T-helper 2 cell treated with Interferon-gamma antibody and Interleukin-4, amounts not matched to agents 100 ng/mL and 5 ng/mL, for 36 hours (primary cell): ENCODE data around the gene RFT1. TPM values are rescaled to one million over a fixed set of nuclear protein-coding genes. Genes with fewer than 3 reads are reported as not detected.

Experiments used
- intact Hi-C: fragments of 100-400 bp; cut with micrococcal nuclease; formaldehyde crosslinking; loops from one replicate; pipeline ENCODE4 v1.15.1; 2023
- total RNA-seq: library from RNA; stranded (reverse); gene quantifications from 2 replicates; pipeline ENCODE4 v1.2.3, GENCODE V29; 2022

RFT1 gene
- total RNA-seq, 1 donor from 2014 or later, result 34.2 TPM

- intact Hi-C loops, result no loop called here
Observed at GRCh38 chr3:53092942-53093341, 37.3 kb downstream of the RFT1 start.

- intact Hi-C loops, result no loop called here
Observed at GRCh38 chr3:53092216-53092615, 38.0 kb downstream of the RFT1 start.

GRCh38 chr3:53091011-53091410, 39.2 kb downstream of the RFT1 start:
- intact Hi-C loops, result no loop called here

GRCh38 chr3:53089511-53089910, 40.7 kb downstream of the RFT1 start:
- intact Hi-C loops, result no loop called here

- intact Hi-C loops, result no loop called here
Observed at GRCh38 chr3:53085476-53085875, 44.8 kb downstream of the RFT1 start.

GRCh38 chr3:53084310-53085001, 45.8 kb downstream of the RFT1 start:
- intact Hi-C loops, result no loop called here

- intact Hi-C loops, result no loop called here
Observed at GRCh38 chr3:53083949-53084309, 46.3 kb downstream of the RFT1 start.

GRCh38 chr3:53083521-53083920, 46.7 kb downstream of the RFT1 start:
- intact Hi-C loops, result no loop called here

GRCh38 chr3:53082736-53083135, 47.5 kb downstream of the RFT1 start:
- intact Hi-C loops, result no loop called here

- intact Hi-C loops, result no loop called here
Observed at GRCh38 chr3:53081318-53081717, 48.9 kb downstream of the RFT1 start.

- intact Hi-C loops, result no loop called here
Observed at GRCh38 chr3:53080612-53081205, 49.5 kb downstream of the RFT1 start.

- intact Hi-C loops, result no loop called here
Observed at GRCh38 chr3:53079791-53080555, 50.3 kb downstream of the RFT1 start.

GRCh38 chr3:53079147-53079546, 51.1 kb downstream of the RFT1 start:
- intact Hi-C loops, result no loop called here

GRCh38 chr3:53078656-53079055, 51.6 kb downstream of the RFT1 start:
- intact Hi-C loops, result no loop called here

- intact Hi-C loops, result no loop called here
Observed at GRCh38 chr3:53077476-53078220, 52.6 kb downstream of the RFT1 start.

- intact Hi-C loops, result no loop called here
Observed at GRCh38 chr3:53075743-53076140, 54.5 kb downstream of the RFT1 start.

- intact Hi-C loops, result no loop called here
Observed at GRCh38 chr3:53074761-53075742, 55.2 kb downstream of the RFT1 start.

GRCh38 chr3:53074366-53074696, 55.9 kb downstream of the RFT1 start:
- intact Hi-C loops, result no loop called here

GRCh38 chr3:53073553-53074365, 56.5 kb downstream of the RFT1 start:
- intact Hi-C loops, result loop anchor here (2.0 kb wide), 1 partner anchor 29 kb away; no protein-coding TSS in a partner anchor
